ENCODE measurements around the gene IGFL4.

The IGFL4 gene

GRCh38 chr19:46068345-46069258, 27.8 kb upstream of the IGFL4 start:
- H3K36me3 ChIP-seq = no peaks in the 10 kb centered on the region
- peaks cover 95% of the 10 kb centered on the region for H3K27me3 ChIP-seq
- peaks cover 4 to 7% of the 10 kb centered on the region in 2 experiments for H3K4me1 ChIP-seq (ENCODE audit: control insufficient read depth in 1 of 2, insufficient read depth in 1 of 2, low read depth in 1 of 2, low read length in 1 of 2)
- H3K4me3 ChIP-seq (ENCODE audit: low read depth in 1 of 2, low read length in 1 of 2) = no peak overlapping the region
- TF ChIP-seq CTCF (IDR thresholded peaks at IDR 0.05) = no peak
- no peaks in the 10 kb centered on the region for H3K9me3 ChIP-seq
- no peak overlapping the region for H3K27ac ChIP-seq

- H3K4me1 ChIP-seq (ENCODE audit: control insufficient read depth in 1 of 2, insufficient read depth in 1 of 2, low read depth in 1 of 2, low read length in 1 of 2) = peaks cover 4 to 7% of the 10 kb centered on the region in 2 experiments
Observed at GRCh38 chr19:46067691-46068090, 26.9 kb upstream of the IGFL4 start.

GRCh38 chr19:46066471-46066870, 25.7 kb upstream of the IGFL4 start:
- Histone ChIP-seq H3K9me3 (no peaks in the 10 kb centered on the region), H3K4me1 (ENCODE audit: control insufficient read depth in 1 of 2, insufficient read depth in 1 of 2, low read depth in 1 of 2, low read length in 1 of 2) (peaks cover 4 to 7% of the 10 kb centered on the region in 2 experiments), H3K27ac (no peak overlapping the region), H3K36me3 (no peaks in the 10 kb centered on the region), H3K27me3 (peaks cover 93% of the 10 kb centered on the region), H3K4me3 (ENCODE audit: low read depth in 1 of 2, low read length in 1 of 2) (no peak overlapping the region)
- no peak for TF ChIP-seq CTCF (IDR thresholded peaks at IDR 0.05)

More at GRCh38 chr19:46067691-46068090, 26.9 kb upstream of the IGFL4 start:
- TF ChIP-seq CTCF (IDR thresholded peaks at IDR 0.05) = no peak
- Histone ChIP-seq H3K36me3 (no peaks in the 10 kb centered on the region), H3K9me3 (no peaks in the 10 kb centered on the region), H3K27ac (no peak overlapping the region), H3K27me3 (peaks cover 95% of the 10 kb centered on the region), H3K4me3 (ENCODE audit: low read depth in 1 of 2, low read length in 1 of 2) (no peak overlapping the region)

- H3K27me3 ChIP-seq = peaks cover 86% of the 10 kb centered on the region
- no peak overlapping the region for H3K4me3 ChIP-seq (ENCODE audit: low read depth in 1 of 2, low read length in 1 of 2)
- TF ChIP-seq CTCF (IDR thresholded peaks at IDR 0.05) = no peak
- no peaks in the 10 kb centered on the region for H3K36me3 ChIP-seq
- H3K4me1 ChIP-seq (ENCODE audit: control insufficient read depth in 1 of 2, insufficient read depth in 1 of 2, low read depth in 1 of 2, low read length in 1 of 2) = peaks cover 4 to 7% of the 10 kb centered on the region in 2 experiments
- H3K9me3 ChIP-seq = no peaks in the 10 kb centered on the region
- H3K27ac ChIP-seq = no peak overlapping the region
Observed at GRCh38 chr19:46065486-46066071, 24.8 kb upstream of the IGFL4 start.

GRCh38 chr19:46063201-46063600, 22.4 kb upstream of the IGFL4 start:
- Histone ChIP-seq H3K27me3 (peaks cover 77% of the 10 kb centered on the region), H3K36me3 (no peaks in the 10 kb centered on the region), H3K27ac (no peak overlapping the region), H3K9me3 (peaks cover 5% of the 10 kb centered on the region), H3K4me3 (ENCODE audit: low read depth in 1 of 2, low read length in 1 of 2) (no peak overlapping the region), H3K4me1 (ENCODE audit: control insufficient read depth in 1 of 2, insufficient read depth in 1 of 2, low read depth in 1 of 2, low read length in 1 of 2) (no peaks in the 10 kb centered on the region)
- TF ChIP-seq CTCF (IDR thresholded peaks at IDR 0.05) = no peak

Measured in neutrophil (primary cell).